Measurements from ENCODE around the gene NFX1.
A peak's percentile ranks its signal among the peaks of the same experiment; 100 is the strongest.

NFX1 gene

DNA sequence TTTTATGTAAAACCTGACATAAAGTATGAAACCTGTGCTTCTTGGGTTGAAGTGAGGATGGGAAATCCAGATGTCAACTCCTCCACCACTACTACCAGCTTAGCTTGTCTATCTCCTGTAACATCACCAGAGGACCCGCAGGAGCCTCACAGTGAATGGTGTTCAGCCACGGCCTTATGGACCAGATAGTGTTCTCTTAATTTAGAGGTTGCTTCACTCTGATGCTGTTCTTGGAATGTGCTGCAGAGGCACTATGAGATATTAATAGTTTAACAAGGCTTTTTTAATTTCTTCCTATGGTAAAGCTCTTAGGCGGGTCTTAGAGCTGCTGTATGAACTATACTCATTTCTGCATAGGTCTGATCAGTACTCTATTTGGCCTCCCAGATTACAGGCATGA lies 27.9 kb downstream of the NFX1 start:
- Histone ChIP-seq H3K27me3 (ENCODE audit: insufficient read depth, poor library complexity, severe bottlenecking) (no peaks in the 10 kb centered on the region), H3K27ac (replicated peaks) (peak overlapping the region; percentile 57), H3K4me3 (replicated peaks; ENCODE audit: insufficient read depth, low read length) (no peak overlapping the region)
- DNase-seq (ENCODE audit: low read depth in 1 of 2, low spot score in 1 of 2): no peak
- TF ChIP-seq POLR2AphosphoS5 (IDR thresholded peaks at IDR 0.05; ENCODE audit: low read depth) (no peak), GABPA (IDR thresholded peaks at IDR 0.05; ENCODE audit: low read depth) (no peak), SPI1 (IDR thresholded peaks at IDR 0.05; ENCODE audit: borderline replicate concordance, low read depth) (no peak)
- TF ChIP-seq, protein P1, sequence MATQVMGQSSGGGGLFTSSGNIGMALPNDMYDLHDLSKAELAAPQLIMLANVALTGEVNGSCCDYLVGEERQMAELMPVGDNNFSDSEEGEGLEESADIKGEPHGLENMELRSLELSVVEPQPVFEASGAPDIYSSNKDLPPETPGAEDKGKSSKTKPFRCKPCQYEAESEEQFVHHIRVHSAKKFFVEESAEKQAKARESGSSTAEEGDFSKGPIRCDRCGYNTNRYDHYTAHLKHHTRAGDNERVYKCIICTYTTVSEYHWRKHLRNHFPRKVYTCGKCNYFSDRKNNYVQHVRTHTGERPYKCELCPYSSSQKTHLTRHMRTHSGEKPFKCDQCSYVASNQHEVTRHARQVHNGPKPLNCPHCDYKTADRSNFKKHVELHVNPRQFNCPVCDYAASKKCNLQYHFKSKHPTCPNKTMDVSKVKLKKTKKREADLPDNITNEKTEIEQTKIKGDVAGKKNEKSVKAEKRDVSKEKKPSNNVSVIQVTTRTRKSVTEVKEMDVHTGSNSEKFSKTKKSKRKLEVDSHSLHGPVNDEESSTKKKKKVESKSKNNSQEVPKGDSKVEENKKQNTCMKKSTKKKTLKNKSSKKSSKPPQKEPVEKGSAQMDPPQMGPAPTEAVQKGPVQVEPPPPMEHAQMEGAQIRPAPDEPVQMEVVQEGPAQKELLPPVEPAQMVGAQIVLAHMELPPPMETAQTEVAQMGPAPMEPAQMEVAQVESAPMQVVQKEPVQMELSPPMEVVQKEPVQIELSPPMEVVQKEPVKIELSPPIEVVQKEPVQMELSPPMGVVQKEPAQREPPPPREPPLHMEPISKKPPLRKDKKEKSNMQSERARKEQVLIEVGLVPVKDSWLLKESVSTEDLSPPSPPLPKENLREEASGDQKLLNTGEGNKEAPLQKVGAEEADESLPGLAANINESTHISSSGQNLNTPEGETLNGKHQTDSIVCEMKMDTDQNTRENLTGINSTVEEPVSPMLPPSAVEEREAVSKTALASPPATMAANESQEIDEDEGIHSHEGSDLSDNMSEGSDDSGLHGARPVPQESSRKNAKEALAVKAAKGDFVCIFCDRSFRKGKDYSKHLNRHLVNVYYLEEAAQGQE (IDR thresholded peaks at IDR 0.05; ENCODE audit: insufficient replicate concordance, low read depth): no peak
- TF ChIP-seq, protein P2, sequence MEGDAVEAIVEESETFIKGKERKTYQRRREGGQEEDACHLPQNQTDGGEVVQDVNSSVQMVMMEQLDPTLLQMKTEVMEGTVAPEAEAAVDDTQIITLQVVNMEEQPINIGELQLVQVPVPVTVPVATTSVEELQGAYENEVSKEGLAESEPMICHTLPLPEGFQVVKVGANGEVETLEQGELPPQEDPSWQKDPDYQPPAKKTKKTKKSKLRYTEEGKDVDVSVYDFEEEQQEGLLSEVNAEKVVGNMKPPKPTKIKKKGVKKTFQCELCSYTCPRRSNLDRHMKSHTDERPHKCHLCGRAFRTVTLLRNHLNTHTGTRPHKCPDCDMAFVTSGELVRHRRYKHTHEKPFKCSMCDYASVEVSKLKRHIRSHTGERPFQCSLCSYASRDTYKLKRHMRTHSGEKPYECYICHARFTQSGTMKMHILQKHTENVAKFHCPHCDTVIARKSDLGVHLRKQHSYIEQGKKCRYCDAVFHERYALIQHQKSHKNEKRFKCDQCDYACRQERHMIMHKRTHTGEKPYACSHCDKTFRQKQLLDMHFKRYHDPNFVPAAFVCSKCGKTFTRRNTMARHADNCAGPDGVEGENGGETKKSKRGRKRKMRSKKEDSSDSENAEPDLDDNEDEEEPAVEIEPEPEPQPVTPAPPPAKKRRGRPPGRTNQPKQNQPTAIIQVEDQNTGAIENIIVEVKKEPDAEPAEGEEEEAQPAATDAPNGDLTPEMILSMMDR (IDR thresholded peaks at IDR 0.05; ENCODE audit: insufficient read depth, low read length): no peak

DNA sequence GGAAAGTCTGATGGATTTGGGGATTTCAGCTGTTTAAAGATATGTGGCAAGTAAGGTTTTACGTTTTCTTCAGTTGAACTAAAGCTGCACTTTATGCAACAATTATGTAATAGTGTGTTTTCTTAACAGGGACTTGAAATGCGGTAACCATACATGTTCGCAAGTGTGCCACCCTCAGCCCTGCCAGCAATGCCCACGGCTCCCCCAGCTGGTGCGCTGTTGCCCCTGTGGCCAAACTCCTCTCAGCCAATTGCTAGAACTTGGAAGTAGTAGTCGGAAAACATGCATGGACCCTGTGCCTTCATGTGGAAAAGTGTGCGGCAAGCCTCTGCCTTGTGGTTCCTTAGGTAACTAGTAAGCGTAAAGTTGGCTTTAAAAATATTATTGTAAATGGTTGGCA lies 28.5 kb downstream of the NFX1 start:
- Histone ChIP-seq H3K4me3 (replicated peaks; ENCODE audit: insufficient read depth, low read length) (no peak overlapping the region), H3K27ac (replicated peaks) (peak overlapping the region; percentile 57), H3K27me3 (ENCODE audit: insufficient read depth, poor library complexity, severe bottlenecking) (no peaks in the 10 kb centered on the region)
- TF ChIP-seq, protein P2 (IDR thresholded peaks at IDR 0.05; ENCODE audit: insufficient read depth, low read length): no peak
- no peak for TF ChIP-seq POLR2AphosphoS5 (IDR thresholded peaks at IDR 0.05; ENCODE audit: low read depth)
- DNase-seq (ENCODE audit: low read depth in 1 of 2, low spot score in 1 of 2): peak in 1 of 2 experiments; percentile 44

DNA sequence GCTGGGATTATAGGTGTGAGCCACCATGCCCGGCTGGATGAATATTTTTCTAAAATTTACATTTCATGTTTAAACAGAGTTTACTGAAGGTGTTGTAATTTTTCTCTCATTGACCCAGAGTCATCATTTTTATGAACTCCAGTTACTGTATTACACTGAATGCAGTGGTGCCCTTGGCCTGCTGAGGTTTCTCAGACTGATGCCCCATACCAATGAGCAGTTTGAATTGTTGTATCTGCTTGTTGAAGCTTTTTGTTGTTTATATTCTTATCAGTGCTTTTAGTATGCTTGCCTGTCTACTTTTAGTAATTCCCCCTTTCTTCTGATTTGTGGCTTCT lies 29.9 kb downstream of the NFX1 start:
- Histone ChIP-seq H3K27me3 (ENCODE audit: insufficient read depth, poor library complexity, severe bottlenecking) (no peaks in the 10 kb centered on the region), H3K27ac (replicated peaks) (peak overlapping the region; percentile 5; the same call in 1 of the 2 replicates), H3K4me3 (replicated peaks; ENCODE audit: insufficient read depth, low read length) (no peak overlapping the region)
- no peak for DNase-seq (ENCODE audit: low read depth in 1 of 2, low spot score in 1 of 2)
- TF ChIP-seq POLR2AphosphoS5 (IDR thresholded peaks at IDR 0.05; ENCODE audit: low read depth): no peak

DNA sequence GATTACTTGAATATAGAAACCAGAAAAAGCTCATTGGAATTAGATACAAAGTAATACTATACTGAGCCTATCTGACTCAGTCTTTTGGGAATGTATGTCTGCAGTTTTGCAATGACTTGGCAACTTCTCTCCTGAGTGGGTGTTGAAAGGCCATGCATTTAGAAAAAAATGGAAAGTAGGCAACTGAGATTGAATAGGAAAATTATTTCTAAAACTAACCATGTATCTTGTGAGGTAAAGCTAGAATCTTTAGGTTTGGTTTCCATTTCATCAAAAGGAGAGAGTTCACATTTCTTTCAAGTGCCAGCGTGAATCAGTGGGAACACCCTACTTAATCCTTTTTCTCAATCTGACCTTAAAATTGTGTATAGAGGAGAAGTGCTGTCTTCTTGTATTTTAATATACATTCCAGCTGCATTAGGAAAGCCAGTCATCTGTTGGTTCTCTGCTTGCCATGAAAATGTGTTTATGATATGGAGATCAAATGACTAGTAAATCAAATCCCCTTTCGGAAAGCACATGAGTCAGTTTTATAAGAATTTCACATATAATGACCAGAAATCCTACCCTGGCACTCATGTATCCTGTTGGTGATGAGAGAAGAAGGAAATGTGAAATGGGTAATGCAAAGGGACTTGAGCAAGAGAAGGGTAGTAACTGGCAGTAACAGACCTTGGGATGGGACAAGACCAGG lies 30.4 kb downstream of the NFX1 start:
- Histone ChIP-seq H3K27me3 (ENCODE audit: insufficient read depth, poor library complexity, severe bottlenecking) (no peaks in the 10 kb centered on the region), H3K4me3 (replicated peaks; ENCODE audit: insufficient read depth, low read length) (no peak overlapping the region), H3K27ac (replicated peaks) (peak overlapping the region; percentile 5; the same call in 1 of the 2 replicates)
- TF ChIP-seq POLR2AphosphoS5 (IDR thresholded peaks at IDR 0.05; ENCODE audit: low read depth) (no peak), SPI1 (IDR thresholded peaks at IDR 0.05; ENCODE audit: borderline replicate concordance, low read depth) (no peak), GABPA (IDR thresholded peaks at IDR 0.05; ENCODE audit: low read depth) (no peak)
- TF ChIP-seq, protein P1 (IDR thresholded peaks at IDR 0.05; ENCODE audit: insufficient replicate concordance, low read depth): no peak
- TF ChIP-seq, protein P2 (IDR thresholded peaks at IDR 0.05; ENCODE audit: insufficient read depth, low read length): no peak
- DNase-seq (ENCODE audit: low read depth in 1 of 2, low spot score in 1 of 2): no peak

Measured in HL-60 (cell line).